Activated CD4-positive, alpha-beta T cell treated with anti-CD3 and anti-CD28 coated beads, Interleukin-2, amount 10 ng/mL, durations not matched to agents 7 days and 5 days (primary cell): ENCODE data around the gene VWA8. TPM values are rescaled to one million over a fixed set of nuclear protein-coding genes. Genes with fewer than 3 reads are reported as not detected.
"Not testable (repeated sequence)": the region's sequence is repeated elsewhere in the genome, so short reads cannot be mapped to it uniquely, and the experiment has no call there.

Source experiments
- CTCF ChIA-PET: fragments of 350-600 bp; sonication (Branson Sonifier 250); formaldehyde crosslinking; loops from one replicate; lab custom pipeline; 2021; ENCODE audit warnings: antibody characterized with exemption; lab: Charles Lee
- POLR2A ChIA-PET: fragments of 350-600 bp; sonication (Branson Sonifier 250); formaldehyde crosslinking; loops from one replicate; lab custom pipeline; 2021; ENCODE audit warnings: antibody characterized with exemption; lab: Charles Lee
- DNase-seq: peaks from one replicate; pipeline ENCODE4 v3.0.0-alpha.2; 2020
- H3K27ac Mint-ChIP-seq: one replicate; pipeline ENCODE4 v1.8.0; 2021; ENCODE audit warnings: mild to moderate bottlenecking, moderate library complexity, mixed read lengths
- H3K27me3 Mint-ChIP-seq: one replicate; pipeline ENCODE4 v1.8.0; 2021; ENCODE audit warnings: mixed read lengths
- H3K36me3 Mint-ChIP-seq: one replicate; pipeline ENCODE4 v1.8.0; 2021; ENCODE audit warnings: low read depth, mixed read lengths
- H3K4me1 Mint-ChIP-seq: one replicate; pipeline ENCODE4 v1.8.0; 2021; ENCODE audit warnings: mixed read lengths
- H3K4me3 Mint-ChIP-seq: one replicate; pipeline ENCODE4 v1.8.0; 2021; ENCODE audit warnings: mild to moderate bottlenecking, moderate library complexity, mixed read lengths
- H3K9me3 Mint-ChIP-seq: one replicate; pipeline ENCODE4 v1.8.0; 2021; ENCODE audit warnings: mixed read lengths
- total RNA-seq, 2 experiments: library from RNA; stranded (reverse); gene quantifications; one replicate each; pipeline ENCODE4 v1.2.3, GENCODE V29; 2021

The VWA8 gene
- total RNA-seq, 2 experiments from 2014 or later, result 17.8 to 17.9 TPM

DNA sequence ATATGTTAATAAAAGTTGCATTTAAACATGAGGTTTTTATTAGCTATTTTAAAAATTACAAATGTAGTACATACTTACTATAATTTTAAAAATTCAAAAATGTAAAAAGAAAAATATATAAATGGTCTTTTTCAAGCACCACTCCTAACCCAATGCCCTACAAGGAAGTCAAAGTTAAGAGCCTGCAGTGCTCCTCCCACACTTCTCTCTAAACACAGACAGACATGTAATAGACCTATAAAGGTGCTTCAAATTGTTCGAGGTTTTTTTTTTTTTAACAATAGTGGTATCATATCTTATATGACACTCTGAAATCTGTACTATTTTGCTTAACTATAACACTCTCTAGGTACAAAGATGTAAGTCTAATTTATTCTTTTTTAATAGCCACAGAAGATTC lies 25.4 kb downstream of the VWA8 start:
- H3K4me3 Mint-ChIP-seq, result no peak overlapping the region
- H3K4me1 Mint-ChIP-seq, result peaks cover 6% of the 10 kb centered on the region
- H3K36me3 Mint-ChIP-seq, result peaks cover 12% of the 10 kb centered on the region

DNA sequence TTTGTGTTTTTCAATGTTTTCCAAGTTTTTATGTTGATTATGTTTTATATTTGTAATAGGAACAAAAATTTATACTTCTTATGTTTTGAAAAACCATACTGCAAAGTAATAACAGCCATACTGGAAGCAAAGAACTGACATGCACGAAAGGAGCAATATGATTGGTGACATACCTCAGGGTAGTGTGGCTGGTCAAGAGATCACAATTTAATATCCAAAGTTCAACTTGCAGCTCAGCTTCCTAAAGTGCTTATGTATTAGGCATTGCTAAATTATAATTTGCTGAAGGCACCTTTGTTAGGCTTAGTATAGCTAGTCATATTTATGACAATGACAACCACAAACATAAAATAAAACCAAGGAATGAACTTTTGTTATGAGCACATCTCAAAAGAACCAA lies 25.9 kb downstream of the VWA8 start:
- ChIA-PET POLR2A (no interaction called here), CTCF (no interaction called here)
- no peak overlapping the region for H3K27ac Mint-ChIP-seq
- H3K36me3 Mint-ChIP-seq, result peaks cover 15% of the 10 kb centered on the region
- H3K4me1 Mint-ChIP-seq, result peaks cover 9% of the 10 kb centered on the region
- no peak for DNase-seq
- no peaks in the 10 kb centered on the region for H3K27me3 Mint-ChIP-seq
- H3K9me3 Mint-ChIP-seq, result peaks cover 3% of the 10 kb centered on the region
- no peak overlapping the region for H3K4me3 Mint-ChIP-seq

More for the DNA sequence above, 25.4 kb downstream of the VWA8 start:
- H3K27me3 Mint-ChIP-seq, result no peaks in the 10 kb centered on the region
- H3K27ac Mint-ChIP-seq, result no peak overlapping the region
- H3K9me3 Mint-ChIP-seq, result no peaks in the 10 kb centered on the region
- POLR2A ChIA-PET, result no interaction called here
- no peak for DNase-seq
- CTCF ChIA-PET, result no interaction called here

DNA sequence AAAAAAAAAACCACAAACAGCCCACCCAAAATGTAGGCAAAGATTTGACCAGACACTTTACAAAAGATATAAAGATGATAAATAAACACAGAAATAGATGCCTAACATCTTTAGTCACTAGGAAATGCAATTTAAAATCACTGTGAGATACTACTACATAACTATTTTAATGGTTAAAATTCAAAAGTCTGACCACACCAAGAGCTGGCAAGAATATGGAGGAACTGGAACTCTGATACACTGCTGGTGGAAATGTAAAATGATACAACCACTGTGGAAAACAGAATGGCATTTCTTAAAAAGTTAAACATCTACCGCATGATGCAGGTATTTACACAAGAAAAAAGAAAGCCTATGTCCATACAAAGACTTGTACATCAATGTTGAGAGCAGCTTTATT lies 26.8 kb downstream of the VWA8 start:
- ChIA-PET POLR2A (interaction anchor here (0.6 kb wide), 1 partner anchor 1125 kb away, joined by 3 read pairs; no protein-coding TSS in a partner anchor), CTCF (no interaction called here)
- Mint-ChIP-seq H3K27ac (no peak overlapping the region), H3K27me3 (no peaks in the 10 kb centered on the region), H3K9me3 (peaks cover 3% of the 10 kb centered on the region), H3K4me1 (peaks cover 14% of the 10 kb centered on the region), H3K4me3 (no peak overlapping the region), H3K36me3 (peaks cover 20% of the 10 kb centered on the region)
- DNase-seq, result no peak

DNA sequence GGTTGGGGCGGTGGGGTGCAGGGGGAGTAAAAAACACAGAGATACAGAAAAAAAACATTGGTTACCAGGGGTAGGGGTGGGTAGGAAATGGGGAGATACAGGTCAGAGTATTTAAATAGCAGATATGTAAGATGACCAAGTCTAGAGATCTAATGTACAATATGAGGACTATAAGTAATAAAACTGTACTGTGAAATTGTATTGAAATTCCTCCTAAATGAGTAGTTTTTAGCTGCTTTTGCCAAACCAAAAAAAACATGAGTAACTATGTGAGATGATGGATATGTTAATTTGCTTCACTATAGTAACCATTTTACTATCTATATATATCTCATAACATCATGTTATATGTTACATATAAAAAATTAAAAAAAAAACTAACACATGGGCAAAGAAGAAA lies 29.6 kb downstream of the VWA8 start:
- no peaks in the 10 kb centered on the region for H3K27me3 Mint-ChIP-seq
- DNase-seq, result no peak
- CTCF ChIA-PET, result interaction anchor here (0.7 to 1.8 kb wide), 4 partner anchors 11 to 106 kb away, joined by 3 to 6 read pairs (median 5); no protein-coding TSS in a partner anchor
- POLR2A ChIA-PET, result no interaction called here
- no peak overlapping the region for H3K27ac Mint-ChIP-seq
- H3K4me1 Mint-ChIP-seq, result peaks cover 32% of the 10 kb centered on the region
- H3K36me3 Mint-ChIP-seq, result peaks cover 33% of the 10 kb centered on the region
- peaks cover 12% of the 10 kb centered on the region for H3K9me3 Mint-ChIP-seq
- no peak overlapping the region for H3K4me3 Mint-ChIP-seq

DNA sequence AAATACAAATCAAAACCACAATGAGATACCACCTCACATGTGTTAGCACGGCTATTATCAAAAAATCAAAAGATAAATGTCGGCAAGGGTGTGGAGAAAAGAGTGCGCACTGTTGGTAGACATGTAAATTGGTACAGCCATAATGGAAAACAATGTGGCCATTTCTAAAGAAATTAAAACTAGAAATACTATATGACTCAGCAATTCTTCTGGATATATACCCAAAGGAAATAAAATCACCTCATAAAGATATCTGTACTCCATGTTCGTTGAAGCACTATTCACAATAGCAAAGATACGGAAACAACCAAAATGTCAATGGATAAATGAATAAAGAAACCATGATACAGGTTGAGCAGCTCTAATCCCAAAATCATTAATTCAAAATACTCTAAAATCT lies 30.8 kb downstream of the VWA8 start:
- ChIA-PET CTCF (interaction anchor here (0.7 kb wide), 1 partner anchor 54 kb away, joined by 3 read pairs; no protein-coding TSS in a partner anchor), POLR2A (no interaction called here)
- peaks cover 40% of the 10 kb centered on the region for H3K36me3 Mint-ChIP-seq
- H3K4me3 Mint-ChIP-seq, result no peak overlapping the region
- no peak overlapping the region for H3K27ac Mint-ChIP-seq
- H3K4me1 Mint-ChIP-seq, result peaks cover 37% of the 10 kb centered on the region
- peaks cover 21% of the 10 kb centered on the region for H3K9me3 Mint-ChIP-seq
- no peaks in the 10 kb centered on the region for H3K27me3 Mint-ChIP-seq
- no peak for DNase-seq

DNA sequence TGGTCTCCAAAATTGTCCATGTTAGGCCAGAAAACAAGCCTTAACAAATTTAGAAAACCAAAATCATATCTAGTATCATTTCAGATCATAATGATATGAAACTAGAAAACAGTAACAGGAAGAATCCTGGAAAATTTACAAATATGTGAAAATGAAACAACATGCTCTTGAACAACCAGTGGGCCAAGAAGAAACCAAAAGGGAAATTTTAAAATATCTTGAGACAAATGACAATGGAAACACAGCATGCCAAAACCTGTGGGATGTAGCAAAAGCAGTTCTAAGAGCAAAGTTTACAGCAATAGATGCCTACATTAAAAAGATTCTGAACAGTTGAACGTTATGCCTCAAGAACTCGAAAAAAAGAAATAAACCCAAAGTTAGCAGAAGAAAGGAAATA lies 32.6 kb downstream of the VWA8 start:
- Mint-ChIP-seq H3K27ac (peak overlapping the region; percentile 90), H3K4me3 (peak overlapping the region; percentile 83), H3K27me3 (no peaks in the 10 kb centered on the region), H3K4me1 (peaks cover 49% of the 10 kb centered on the region), H3K9me3 (peaks cover 37% of the 10 kb centered on the region), H3K36me3 (peaks cover 48% of the 10 kb centered on the region)
- DNase-seq, result no peak
- ChIA-PET CTCF (no interaction called here), POLR2A (no interaction called here)

DNA sequence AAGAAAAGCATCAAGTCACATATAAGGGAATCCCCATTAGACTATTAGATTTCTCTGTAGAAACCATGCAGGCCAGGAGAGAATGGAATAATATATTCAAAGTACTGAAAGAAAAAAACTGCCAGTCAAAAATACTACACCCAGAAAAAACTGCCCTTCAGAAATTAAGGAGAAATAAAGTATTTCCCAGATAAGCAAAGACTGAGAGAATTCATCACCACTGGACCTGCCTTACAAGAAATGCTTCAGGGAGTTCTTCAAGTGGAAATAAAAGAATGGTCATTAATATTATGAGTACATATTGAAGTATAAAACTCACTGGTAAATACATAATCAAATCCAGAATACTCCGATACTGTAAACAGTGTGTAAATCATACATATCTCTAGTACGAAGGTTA lies 35.9 kb downstream of the VWA8 start:
- Mint-ChIP-seq H3K4me3 (no peak overlapping the region), H3K4me1 (peaks cover 48% of the 10 kb centered on the region), H3K27me3 (no peaks in the 10 kb centered on the region), H3K9me3 (peaks cover 49% of the 10 kb centered on the region), H3K36me3 (peaks cover 73% of the 10 kb centered on the region), H3K27ac (peak overlapping the region; percentile 25)
- CTCF ChIA-PET, result interaction anchor here (0.8 to 1.5 kb wide), 2 partner anchors 8 to 57 kb away, joined by 4 read pairs; no protein-coding TSS in a partner anchor
- no peak for DNase-seq
- POLR2A ChIA-PET, result no interaction called here

DNA sequence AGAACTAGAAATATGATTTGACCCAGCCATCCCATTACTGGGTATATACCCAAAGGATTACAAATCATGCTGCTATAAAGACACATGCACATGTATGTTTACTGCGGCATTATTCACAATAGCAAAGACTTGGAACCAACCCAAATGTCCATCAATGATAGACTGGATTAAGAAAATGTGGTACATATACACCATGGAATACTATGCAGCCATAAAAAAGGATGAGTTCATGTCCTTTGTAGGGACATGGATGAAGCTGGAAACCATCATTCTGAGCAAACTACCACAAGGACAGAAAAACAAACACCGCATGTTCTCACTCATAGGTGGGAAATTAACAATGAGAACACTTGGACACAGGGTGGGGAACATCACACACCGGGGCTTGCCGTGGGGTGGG lies 38.0 kb downstream of the VWA8 start:
- Mint-ChIP-seq H3K9me3 (peaks cover 49% of the 10 kb centered on the region), H3K36me3 (peaks cover 62% of the 10 kb centered on the region), H3K4me1 (peaks cover 48% of the 10 kb centered on the region)
- CTCF ChIA-PET, H3K27me3 Mint-ChIP-seq, H3K4me3 Mint-ChIP-seq, POLR2A ChIA-PET, H3K27ac Mint-ChIP-seq, DNase-seq: not testable (repeated sequence)

DNA sequence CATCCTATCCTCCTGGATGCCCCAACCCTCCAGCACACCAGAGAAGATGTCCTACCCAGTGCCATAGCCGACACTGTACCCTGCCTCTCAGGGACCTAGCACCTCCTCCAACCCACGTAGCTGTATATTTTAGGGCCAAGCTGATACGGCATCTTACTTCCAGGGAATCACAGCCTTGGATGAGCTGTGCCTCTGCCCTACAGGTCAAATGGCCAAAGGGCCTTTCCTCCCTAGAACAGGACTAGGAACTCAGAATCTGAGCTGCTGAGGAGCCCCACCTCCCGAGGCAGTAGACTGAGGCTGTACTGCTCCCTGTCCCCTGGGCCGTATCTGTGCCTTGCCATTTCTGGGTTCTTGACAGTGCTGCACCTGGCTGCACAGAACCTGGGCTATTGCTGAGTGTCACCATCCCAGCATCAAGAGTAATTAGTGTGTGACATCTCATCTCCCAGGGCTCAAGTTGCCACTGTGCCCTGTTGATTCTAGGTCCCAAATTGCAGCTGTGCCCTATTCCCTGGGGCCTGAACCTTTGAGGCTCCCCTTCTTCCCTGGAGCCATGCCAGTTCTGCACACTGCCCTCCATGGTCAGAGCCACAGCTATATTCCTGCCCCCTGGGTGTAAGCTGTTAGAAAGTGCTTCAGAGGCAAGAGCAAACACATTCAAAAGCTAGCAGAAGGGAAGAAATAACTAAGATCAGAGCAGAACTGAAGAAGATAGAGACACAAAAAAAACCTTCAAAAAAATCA lies 41.0 kb downstream of the VWA8 start:
- ChIA-PET CTCF (interaction anchor here (1.1 kb wide), 2 partner anchors 12 to 57 kb away, joined by 4 to 6 read pairs; no protein-coding TSS in a partner anchor), POLR2A (no interaction called here)
- DNase-seq, result no peak
- Mint-ChIP-seq H3K4me3 (no peak overlapping the region), H3K4me1 (peaks cover 58% of the 10 kb centered on the region), H3K27ac (peak overlapping the region; percentile 21), H3K27me3 (no peaks in the 10 kb centered on the region), H3K36me3 (peaks cover 45% of the 10 kb centered on the region), H3K9me3 (peaks cover 28% of the 10 kb centered on the region)

DNA sequence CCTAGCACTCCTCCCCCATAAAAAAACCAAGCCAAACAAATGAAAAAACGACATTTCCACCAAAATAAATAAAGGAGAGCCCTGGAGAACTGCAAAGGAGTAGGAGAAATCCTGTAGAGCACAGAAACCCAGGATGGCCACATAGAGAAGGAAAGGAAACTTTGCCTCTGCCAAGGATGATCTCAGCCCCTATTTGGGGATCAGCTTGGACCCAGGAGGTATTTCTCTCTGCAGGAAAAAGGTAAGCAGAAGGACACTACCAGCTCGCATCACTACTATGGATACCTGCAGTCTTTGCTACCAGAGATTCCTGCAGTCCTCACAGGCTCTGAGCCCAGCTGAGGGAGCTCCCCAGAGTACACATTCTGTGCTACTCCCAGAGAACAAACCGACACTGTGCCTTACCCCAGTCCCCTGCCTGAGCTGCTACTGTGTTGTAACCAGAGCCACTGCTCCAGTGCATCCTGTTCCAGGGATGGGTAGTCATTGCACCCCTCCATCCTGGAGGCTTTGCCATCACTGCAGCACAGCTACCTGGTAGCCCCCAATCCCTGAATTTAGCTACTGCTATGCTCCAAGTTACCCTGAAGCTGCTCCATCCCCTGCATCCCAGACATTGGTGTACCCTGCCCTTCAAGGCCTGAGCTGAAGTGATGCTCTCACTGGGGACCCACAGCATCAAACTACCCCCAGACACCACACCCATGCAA lies 41.7 kb downstream of the VWA8 start:
- Mint-ChIP-seq H3K9me3 (peaks cover 23% of the 10 kb centered on the region), H3K4me1 (peaks cover 61% of the 10 kb centered on the region), H3K27ac (peak overlapping the region; percentile 77), H3K27me3 (no peaks in the 10 kb centered on the region), H3K4me3 (no peak overlapping the region), H3K36me3 (peaks cover 42% of the 10 kb centered on the region)
- DNase-seq, result no peak
- POLR2A ChIA-PET, result no interaction called here
- CTCF ChIA-PET, result interaction anchor here (1.1 kb wide), 1 partner anchor 57 kb away, joined by 4 read pairs; no protein-coding TSS in a partner anchor

DNA sequence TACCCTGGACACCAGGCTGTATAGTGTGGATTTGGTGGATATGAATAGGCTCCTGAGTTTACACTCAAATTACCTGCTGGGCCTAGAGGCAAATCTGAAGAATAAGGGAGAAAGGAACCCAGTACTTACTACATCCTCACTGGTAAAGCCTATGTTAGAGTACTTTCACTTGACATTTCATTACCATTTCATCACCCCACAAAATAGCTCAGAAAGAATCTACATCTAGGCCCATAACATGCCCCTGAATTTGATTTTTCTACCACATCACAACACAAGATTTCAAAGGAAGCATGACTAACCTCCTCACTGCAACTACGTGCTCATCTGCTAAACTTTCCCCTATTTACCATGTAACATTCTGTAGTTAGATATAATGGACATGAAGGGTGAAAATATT lies 43.3 kb downstream of the VWA8 start:
- H3K4me1 Mint-ChIP-seq, result peaks cover 50% of the 10 kb centered on the region
- peak overlapping the region; percentile 78 for H3K27ac Mint-ChIP-seq
- H3K36me3 Mint-ChIP-seq, result peaks cover 32% of the 10 kb centered on the region
- H3K9me3 Mint-ChIP-seq, result peaks cover 11% of the 10 kb centered on the region
- no peaks in the 10 kb centered on the region for H3K27me3 Mint-ChIP-seq
- CTCF ChIA-PET, result interaction anchor here (1.1 to 1.4 kb wide), 2 partner anchors 14 to 458 kb away, joined by 5 to 6 read pairs; no protein-coding TSS in a partner anchor
- POLR2A ChIA-PET, result no interaction called here
- DNase-seq, result peak; percentile 23
- H3K4me3 Mint-ChIP-seq, result peak overlapping the region; percentile 0

DNA sequence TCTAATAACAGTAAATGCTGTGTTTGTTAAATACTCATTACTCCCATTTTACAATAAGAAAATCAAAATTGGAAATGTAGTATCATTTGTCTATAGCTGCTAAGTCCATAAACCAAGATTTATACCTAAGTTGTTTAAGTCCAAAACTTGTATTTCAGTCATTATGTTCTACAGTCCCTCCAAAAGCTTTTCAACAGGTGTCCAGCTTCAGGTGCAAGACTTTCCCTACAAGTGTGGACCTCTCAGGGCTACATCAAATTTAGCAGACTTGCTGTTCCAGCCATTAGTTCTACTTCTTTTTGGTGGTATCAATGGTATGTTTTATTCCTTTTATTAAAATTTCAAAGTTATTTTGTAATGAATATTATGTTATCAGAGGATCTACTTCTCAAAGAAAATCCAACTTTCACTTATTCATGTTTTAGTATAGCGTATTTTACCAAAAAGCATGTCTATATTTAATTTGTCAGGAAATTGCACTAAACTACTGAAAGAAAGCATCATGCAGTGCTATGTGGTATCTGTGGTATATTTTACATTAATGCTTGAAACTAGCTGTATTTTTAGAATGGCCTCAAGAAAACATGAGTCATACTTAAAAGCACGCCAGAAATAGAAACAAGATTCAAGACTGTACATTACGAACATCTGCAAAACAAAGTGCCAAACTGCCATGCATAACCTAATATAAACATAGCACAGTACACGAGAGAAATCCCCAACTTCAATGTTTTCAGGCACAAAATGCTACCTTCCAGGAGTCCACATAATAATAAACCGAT lies 44.5 kb downstream of the VWA8 start:
- ChIA-PET POLR2A (no interaction called here), CTCF (interaction anchor here (1.0 to 1.5 kb wide), 3 partner anchors 8 to 49 kb away, joined by 3 to 4 read pairs (median 3); no protein-coding TSS in a partner anchor)
- DNase-seq, result peak; percentile 36
- H3K4me1 Mint-ChIP-seq, result peaks cover 50% of the 10 kb centered on the region
- H3K9me3 Mint-ChIP-seq, result peaks cover under 1% of the 10 kb centered on the region
- peaks cover 21% of the 10 kb centered on the region for H3K36me3 Mint-ChIP-seq
- H3K4me3 Mint-ChIP-seq, result peak overlapping the region; percentile 46
- H3K27me3 Mint-ChIP-seq, result no peaks in the 10 kb centered on the region
- peak overlapping the region; percentile 88 for H3K27ac Mint-ChIP-seq
